PC-3 (cell line): ENCODE measurements around the gene DNAH10. TPM values are rescaled to one million over a fixed set of nuclear protein-coding genes. Genes with fewer than 3 reads are reported as not detected.

ENCODE experiments used
- ATAC-seq: fragments of 200-7000 bp; cut with Tn5 transposase; 2 replicates; pipeline ENCODE4 v1.9.1; 2020; ENCODE audit warnings: mild to moderate bottlenecking, moderate library complexity
- BruUV-seq: library from RNA; stranded (reverse); fragments of 400-500 nt; replicated peaks from 2 replicates; lab custom pipeline; 2021; lab: Mats Ljungman, UMichigan
- CTCF ChIA-PET: fragments of 300-600 bp; sonication (Branson Sonifier 250); formaldehyde crosslinking; loops from one replicate; lab custom pipeline; 2022; ENCODE audit warnings: antibody characterized with exemption; lab: Charles Lee
- POLR2A ChIA-PET: fragments of 300-600 bp; sonication (Branson Sonifier 250); formaldehyde crosslinking; loops from one replicate; lab custom pipeline; 2022; ENCODE audit warnings: antibody characterized with exemption; ENCODE audit not compliant: unreplicated experiment; lab: Charles Lee
- DNase-seq: peaks from one replicate; pipeline ENCODE4 v3.0.0-alpha.2; 2015
- H2AFZ ChIP-seq: fragments of 300-600 bp; sonication (generic); 2 replicates; pipeline ENCODE4 v1.6.0; 2016; ENCODE audit warnings: antibody characterized with exemption, low read length
- H3F3A ChIP-seq: fragments of 300-600 bp; sonication (generic); one replicate; pipeline ENCODE4 v1.6.0; 2017; ENCODE audit warnings: antibody characterized with exemption, low read length, control low read depth, mild to moderate bottlenecking; ENCODE audit not compliant: unreplicated experiment
- H3K27ac ChIP-seq: fragments of 300-600 bp; sonication (generic); 2 replicates; pipeline ENCODE4 v1.5.1; 2016; ENCODE audit warnings: mild to moderate bottlenecking, low read length
- H3K27me3 ChIP-seq: fragments of 300-600 bp; sonication (generic); 2 replicates; pipeline ENCODE4 v1.6.1; 2016; ENCODE audit warnings: low read length, mixed read lengths
- H3K36me3 ChIP-seq: fragments of 300-600 bp; sonication (generic); 2 replicates; pipeline ENCODE4 v1.6.1; 2016; ENCODE audit warnings: low read depth, mixed run types, low read length, mixed read lengths
- H3K4me1 ChIP-seq: fragments of 300-600 bp; sonication (generic); 2 replicates; pipeline ENCODE4 v1.5.1; 2016; ENCODE audit warnings: low read length; ENCODE audit not compliant: insufficient read depth
- H3K4me2 ChIP-seq: fragments of 300-600 bp; sonication (generic); 2 replicates; pipeline ENCODE4 v1.6.0; 2016; ENCODE audit warnings: low read length
- H3K4me3 ChIP-seq: fragments of 300-600 bp; sonication (generic); 2 replicates; pipeline ENCODE4 v1.5.1; 2016; ENCODE audit warnings: mild to moderate bottlenecking, low read length, mixed read lengths
- H3K79me2 ChIP-seq: fragments of 300-600 bp; sonication (generic); 2 replicates; pipeline ENCODE4 v1.6.1; 2017; ENCODE audit warnings: low read length, mixed read lengths
- H3K9ac ChIP-seq: fragments of 300-600 bp; sonication (generic); 2 replicates; pipeline ENCODE4 v1.6.0; 2016; ENCODE audit warnings: mild to moderate bottlenecking, low read length
- H3K9me2 ChIP-seq: fragments of 300-600 bp; sonication (generic); replicated peaks from 2 replicates; pipeline ENCODE4 v1.6.1; 2016; ENCODE audit warnings: mixed run types, low read length, mixed read lengths
- H3K9me3 ChIP-seq: fragments of 300-600 bp; sonication (generic); 2 replicates; pipeline ENCODE4 v1.6.1; 2016; ENCODE audit warnings: low read length, mixed read lengths
- H4K20me1 ChIP-seq: fragments of 300-600 bp; sonication (generic); 2 replicates; pipeline ENCODE4 v1.6.1; 2016; ENCODE audit warnings: low read length, mixed read lengths
- EZH2 ChIP-seq: fragments of 300-600 bp; sonication (generic); IDR thresholded peaks from one replicate; pipeline ENCODE4 v1.6.1; 2017; ENCODE audit warnings: antibody characterized with exemption, mild to moderate bottlenecking, low read length; ENCODE audit not compliant: unreplicated experiment
- EZH2phosphoT487 ChIP-seq: fragments of 300-600 bp; sonication (generic); IDR thresholded peaks from 2 replicates; pipeline ENCODE4 v1.6.1; 2018; ENCODE audit warnings: mild to moderate bottlenecking, antibody characterized with exemption, low read length, borderline replicate concordance
- intact Hi-C: fragments of 100-400 bp; cut with micrococcal nuclease; formaldehyde crosslinking; loops from 2 replicates; pipeline ENCODE4 v1.9.0; 2023
- total RNA-seq: library from RNA; depleted of rRNA; stranded (reverse); fragments of >200 nt; gene quantifications from 2 replicates; pipeline ENCODE4 v1.2.3, GENCODE V29; 2014
- TF ChIP-seq, protein P1 (sequence below): fragments of 300-600 bp; sonication (generic); conservative IDR thresholded peaks from 2 replicates; pipeline ENCODE4 v1.5.1; 2017; ENCODE audit warnings: antibody characterized with exemption, low read depth, mild to moderate bottlenecking, low read length

DNAH10 gene
- total RNA-seq, 1 experiment from 2014 or later: 0.15 TPM

DNA sequence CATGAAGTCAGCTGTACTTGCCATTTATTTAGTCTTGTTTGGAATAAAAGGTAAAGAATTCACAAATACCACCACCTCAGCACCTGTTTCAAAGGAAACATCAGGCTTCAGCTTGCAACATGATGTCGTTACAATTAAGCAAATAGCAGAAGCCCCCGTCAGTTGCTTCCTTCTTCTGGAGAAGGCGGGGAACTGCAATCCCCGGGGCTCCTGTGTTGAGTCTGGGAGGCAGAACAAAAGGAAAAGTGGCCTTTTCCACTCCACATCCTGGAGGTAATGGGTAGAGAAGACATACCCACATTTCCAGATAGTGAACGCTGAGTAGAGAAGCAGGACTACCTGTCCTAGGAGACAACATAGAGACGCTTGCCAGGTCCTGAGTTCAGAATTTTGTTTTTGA lies 92.8 kb downstream of the DNAH10 start:
- peaks cover 29% of the 10 kb centered on the region for H3K27me3 ChIP-seq
- no peaks in the 10 kb centered on the region for H3K9me3 ChIP-seq
- no peak overlapping the region for H2AFZ ChIP-seq
- BruUV-seq: no TSS peak
- no peak overlapping the region for H3K4me2 ChIP-seq
- H3K4me1 ChIP-seq: no peaks in the 10 kb centered on the region
- H3K9ac ChIP-seq: no peak overlapping the region
- H3K27ac ChIP-seq: no peak overlapping the region
- TF ChIP-seq, protein P1, sequence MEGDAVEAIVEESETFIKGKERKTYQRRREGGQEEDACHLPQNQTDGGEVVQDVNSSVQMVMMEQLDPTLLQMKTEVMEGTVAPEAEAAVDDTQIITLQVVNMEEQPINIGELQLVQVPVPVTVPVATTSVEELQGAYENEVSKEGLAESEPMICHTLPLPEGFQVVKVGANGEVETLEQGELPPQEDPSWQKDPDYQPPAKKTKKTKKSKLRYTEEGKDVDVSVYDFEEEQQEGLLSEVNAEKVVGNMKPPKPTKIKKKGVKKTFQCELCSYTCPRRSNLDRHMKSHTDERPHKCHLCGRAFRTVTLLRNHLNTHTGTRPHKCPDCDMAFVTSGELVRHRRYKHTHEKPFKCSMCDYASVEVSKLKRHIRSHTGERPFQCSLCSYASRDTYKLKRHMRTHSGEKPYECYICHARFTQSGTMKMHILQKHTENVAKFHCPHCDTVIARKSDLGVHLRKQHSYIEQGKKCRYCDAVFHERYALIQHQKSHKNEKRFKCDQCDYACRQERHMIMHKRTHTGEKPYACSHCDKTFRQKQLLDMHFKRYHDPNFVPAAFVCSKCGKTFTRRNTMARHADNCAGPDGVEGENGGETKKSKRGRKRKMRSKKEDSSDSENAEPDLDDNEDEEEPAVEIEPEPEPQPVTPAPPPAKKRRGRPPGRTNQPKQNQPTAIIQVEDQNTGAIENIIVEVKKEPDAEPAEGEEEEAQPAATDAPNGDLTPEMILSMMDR: no peak
- TF ChIP-seq EZH2 (no peak), EZH2phosphoT487 (no peak)
- POLR2A ChIA-PET: no interaction called here
- no peaks in the 10 kb centered on the region for H3K79me2 ChIP-seq
- no peak for DNase-seq
- no peaks in the 10 kb centered on the region for H3K36me3 ChIP-seq
- H4K20me1 ChIP-seq: no peaks in the 10 kb centered on the region
- H3K9me2 ChIP-seq: no peaks in the 10 kb centered on the region
- CTCF ChIA-PET: no interaction called here
- no peak for ATAC-seq
- H3F3A ChIP-seq: no peaks in the 10 kb centered on the region
- intact Hi-C loops: no loop called here
- H3K4me3 ChIP-seq: no peak overlapping the region

DNA sequence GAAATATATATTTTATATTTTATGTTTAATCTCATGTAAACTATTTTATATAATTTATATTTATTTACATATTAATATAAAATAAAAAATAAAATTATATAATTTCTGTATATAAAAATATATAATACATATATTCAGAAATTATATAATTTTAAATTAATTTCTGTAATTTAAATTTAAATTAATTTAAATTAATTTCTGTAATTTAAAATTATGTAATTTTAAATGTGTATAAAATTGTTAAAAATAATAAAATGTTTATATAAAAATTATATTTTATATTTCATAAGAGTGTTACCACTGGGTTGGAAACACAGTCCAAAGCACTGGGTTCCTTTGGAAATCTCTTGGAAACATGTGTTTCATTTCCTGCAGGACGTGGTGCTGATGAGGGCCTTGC lies 94.6 kb downstream of the DNAH10 start:
- H3K79me2 ChIP-seq: no peaks in the 10 kb centered on the region
- H3K9ac ChIP-seq: no peak overlapping the region
- no TSS peak for BruUV-seq
- no peak overlapping the region for H3K27ac ChIP-seq
- DNase-seq (no peak), ATAC-seq (no peak)
- TF ChIP-seq, protein P1: no peak
- TF ChIP-seq EZH2phosphoT487 (no peak), EZH2 (no peak)
- H4K20me1 ChIP-seq: no peaks in the 10 kb centered on the region
- H3K36me3 ChIP-seq: no peaks in the 10 kb centered on the region
- H3K4me2 ChIP-seq: no peak overlapping the region
- H3K4me1 ChIP-seq: no peaks in the 10 kb centered on the region
- no peak overlapping the region for H2AFZ ChIP-seq
- no peaks in the 10 kb centered on the region for H3K9me3 ChIP-seq
- no peaks in the 10 kb centered on the region for H3F3A ChIP-seq
- H3K4me3 ChIP-seq: no peak overlapping the region
- peaks cover 26% of the 10 kb centered on the region for H3K27me3 ChIP-seq
- ChIA-PET CTCF (no interaction called here), POLR2A (no interaction called here)
- no peaks in the 10 kb centered on the region for H3K9me2 ChIP-seq
- intact Hi-C loops: no loop called here

DNA sequence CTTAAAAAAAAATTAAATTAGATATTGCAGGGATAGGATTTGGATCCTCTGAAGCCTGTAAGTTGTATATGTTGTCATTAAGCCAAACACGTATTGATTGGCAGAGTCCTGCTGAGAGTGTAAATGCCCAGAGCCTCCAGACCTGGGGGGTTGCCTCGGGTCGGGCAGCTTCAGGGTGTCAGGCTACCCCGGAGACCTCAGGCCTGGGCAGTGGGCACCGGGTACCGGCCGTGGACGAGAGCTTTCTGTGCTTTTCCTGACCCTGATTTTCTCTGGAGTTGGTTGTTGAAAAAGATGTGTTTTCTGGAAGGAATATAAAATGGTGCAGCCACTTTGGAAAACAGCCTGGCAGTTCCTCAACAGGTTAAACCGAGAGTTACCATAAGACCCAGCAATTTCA lies 96.1 kb downstream of the DNAH10 start:
- no peaks in the 10 kb centered on the region for H3K9me2 ChIP-seq
- no TSS peak for BruUV-seq
- H3K79me2 ChIP-seq: no peaks in the 10 kb centered on the region
- ChIA-PET CTCF (no interaction called here), POLR2A (no interaction called here)
- intact Hi-C loops: no loop called here
- no peaks in the 10 kb centered on the region for H3K9me3 ChIP-seq
- ATAC-seq (no peak), DNase-seq (no peak)
- H2AFZ ChIP-seq: no peak overlapping the region
- H3F3A ChIP-seq: no peaks in the 10 kb centered on the region
- H3K27ac ChIP-seq: no peak overlapping the region
- peaks cover 26% of the 10 kb centered on the region for H3K27me3 ChIP-seq
- H4K20me1 ChIP-seq: no peaks in the 10 kb centered on the region
- no peak overlapping the region for H3K4me2 ChIP-seq
- no peaks in the 10 kb centered on the region for H3K4me1 ChIP-seq
- TF ChIP-seq EZH2 (no peak), EZH2phosphoT487 (no peak)
- TF ChIP-seq, protein P1: no peak
- no peak overlapping the region for H3K9ac ChIP-seq
- H3K4me3 ChIP-seq: no peak overlapping the region
- H3K36me3 ChIP-seq: no peaks in the 10 kb centered on the region
